H1 (cell line): ENCODE results near the gene PLEKHG2. TPM values are rescaled to one million over a fixed set of nuclear protein-coding genes. Genes with fewer than 3 reads are reported as not detected.

Source experiments
- CTCF ChIA-PET: fragments of 300-600 bp; sonication (Branson Sonifier 250); formaldehyde crosslinking; loops from one replicate; lab custom pipeline; 2021; ENCODE audit not compliant: partially characterized antibody; lab: Charles Lee
- POLR2A ChIA-PET: fragments of 300-600 bp; sonication (Branson Sonifier 250); formaldehyde crosslinking; loops from one replicate; lab custom pipeline; 2021; ENCODE audit warnings: inconsistent platforms; ENCODE audit not compliant: partially characterized antibody; lab: Charles Lee
- DNase-seq, 2 experiments: peaks; one replicate each; pipeline versions ENCODE4 v3.0.0 to v3.0.0-alpha.2; 2010 to 2022; ENCODE audit warnings: low spot score in 2 of 2, low read depth in 1 of 2, mixed read lengths in 1 of 2
- FAIRE-seq: peaks from 2 replicates; lab custom pipeline; 2011; peaks lifted over from hg19 to GRCh38; lab: Jason Lieb, UNC
- H2AFZ ChIP-seq: 2 replicates; pipeline ENCODE4 v1.8.1; 2012; ENCODE audit warnings: low read length, inconsistent platforms
- H2AK5ac ChIP-seq: 2 replicates; pipeline ENCODE4 v1.6.1; 2013; ENCODE audit warnings: low read depth, low read length
- H2BK120ac ChIP-seq: replicated peaks from 2 replicates; pipeline ENCODE3; 2013; ENCODE audit warnings: low read depth, low read length, inconsistent platforms
- H2BK12ac ChIP-seq: 2 replicates; pipeline ENCODE4 v1.6.1; 2013; ENCODE audit warnings: low read depth, low read length
- H2BK15ac ChIP-seq: 2 replicates; pipeline ENCODE4 v1.6.1; 2013; ENCODE audit warnings: low read length
- H2BK20ac ChIP-seq: 2 replicates; pipeline ENCODE4 v1.6.1; 2013; ENCODE audit warnings: low read length
- H2BK5ac ChIP-seq: 2 replicates; pipeline ENCODE4 v1.6.1; 2013; ENCODE audit warnings: low read depth, low read length
- H3K14ac ChIP-seq: 2 replicates; pipeline ENCODE4 v1.6.1; 2013; ENCODE audit warnings: inconsistent platforms; ENCODE audit not compliant: insufficient read length
- H3K18ac ChIP-seq: 2 replicates; pipeline ENCODE4 v1.6.1; 2013; ENCODE audit warnings: low read length; ENCODE audit errors: extremely low read depth
- H3K23ac ChIP-seq: 2 replicates; pipeline ENCODE4 v1.6.1; 2013; ENCODE audit warnings: inconsistent platforms; ENCODE audit not compliant: insufficient read length
- H3K23me2 ChIP-seq: 2 replicates; pipeline ENCODE4 v1.6.1; 2013; ENCODE audit warnings: low read depth, low read length
- H3K27ac ChIP-seq: 2 replicates; pipeline ENCODE4 v1.6.1; 2011; ENCODE audit warnings: low read depth, low read length, inconsistent platforms
- H3K27me3 ChIP-seq, 4 experiments: replicated peaks in 1 of 4; 1 replicate in 1 of 4; 2 replicates in 3 of 4; pipeline versions ENCODE4 v1.6.1 to v1.8.1; 2011 to 2013; ENCODE audit warnings: low read length in 3 of 4, mild to moderate bottlenecking in 3 of 4, inconsistent platforms in 2 of 4, mixed read lengths in 2 of 4, moderate library complexity in 1 of 4; ENCODE audit not compliant: control insufficient read depth in 3 of 4, insufficient read depth in 3 of 4; ENCODE audit errors: extremely low read depth in 1 of 4
- H3K36me3 ChIP-seq, 4 experiments: 2 replicates each; pipeline versions ENCODE4 v1.6.1 to v1.8.1; 2011 to 2013; ENCODE audit warnings: mild to moderate bottlenecking in 4 of 4, low read length in 3 of 4, moderate library complexity in 2 of 4, control low read depth in 1 of 4, inconsistent platforms in 1 of 4; ENCODE audit not compliant: insufficient read depth in 4 of 4, control insufficient read depth in 2 of 4
- H3K4ac ChIP-seq: replicated peaks from 2 replicates; pipeline ENCODE3; 2013; ENCODE audit warnings: low read length, low read depth, mixed read lengths, inconsistent platforms; ENCODE audit not compliant: insufficient read length
- H3K4me1 ChIP-seq, 4 experiments: replicated peaks in 1 of 4; 1 replicate in 1 of 4; 2 replicates in 3 of 4; pipeline versions ENCODE4 v1.6.1 to v1.8.1; 2011 to 2013; ENCODE audit warnings: low read length in 3 of 4, inconsistent platforms in 2 of 4, mixed read lengths in 1 of 4; ENCODE audit not compliant: insufficient read depth in 4 of 4, control insufficient read depth in 3 of 4
- H3K4me2 ChIP-seq, 2 experiments: 2 replicates each; pipeline versions ENCODE4 v1.6.1 to v1.8.1; 2011 to 2013; ENCODE audit warnings: low read depth in 2 of 2, low read length in 2 of 2, control low read depth in 1 of 2, inconsistent platforms in 1 of 2, mild to moderate bottlenecking in 1 of 2; ENCODE audit not compliant: insufficient read depth in 1 of 2
- H3K4me3 ChIP-seq, 4 experiments: fragments of 200-600, 300-600 bp in 1 of 4; sonication (generic), shearing (Covaris generic), sonication (Bioruptor Twin) in 1 of 4; 2 replicates each; pipeline versions ENCODE4 v1.5.1 to v1.8.1; 2011 to 2016; ENCODE audit warnings: low read length in 4 of 4, low read depth in 3 of 4, control low read depth in 2 of 4, inconsistent platforms in 2 of 4, mild to moderate bottlenecking in 2 of 4, mixed read lengths in 1 of 4, moderate library complexity in 1 of 4; ENCODE audit not compliant: insufficient read depth in 2 of 4; ENCODE audit errors: extremely low read depth in 1 of 4
- H3K56ac ChIP-seq: replicated peaks from 2 replicates; pipeline ENCODE3; 2013; ENCODE audit warnings: low read depth, mild to moderate bottlenecking, mixed read lengths, low read length, inconsistent platforms; ENCODE audit not compliant: insufficient read length
- H3K79me1 ChIP-seq: 2 replicates; pipeline ENCODE4 v1.6.1; 2013; ENCODE audit warnings: low read depth, low read length, control low read depth
- H3K79me2 ChIP-seq, 2 experiments: 2 replicates each; pipeline versions ENCODE4 v1.6.1 to v1.8.1; 2012 to 2013; ENCODE audit warnings: low read length in 2 of 2, mild to moderate bottlenecking in 2 of 2, inconsistent platforms in 1 of 2; ENCODE audit not compliant: insufficient read depth in 2 of 2, control insufficient read depth in 1 of 2
- H3K9ac ChIP-seq, 4 experiments: replicated peaks in 1 of 4; 1 replicate in 1 of 4; 2 replicates in 3 of 4; pipeline versions ENCODE4 v1.6.1 to v1.8.1; 2011 to 2013; ENCODE audit warnings: low read depth in 3 of 4, low read length in 3 of 4, control low read depth in 2 of 4, mild to moderate bottlenecking in 2 of 4, moderate library complexity in 2 of 4, inconsistent platforms in 1 of 4; ENCODE audit errors: extremely low read depth in 1 of 4
- H3K9me3 ChIP-seq, 2 experiments: 2 replicates each; pipeline versions ENCODE4 v1.6.1 to v1.8.1; 2012 to 2013; ENCODE audit warnings: mild to moderate bottlenecking in 2 of 2, moderate library complexity in 2 of 2, control low read depth in 1 of 2, inconsistent platforms in 1 of 2, low read depth in 1 of 2, low read length in 1 of 2, mixed read lengths in 1 of 2; ENCODE audit not compliant: insufficient read depth in 2 of 2
- H4K20me1 ChIP-seq, 2 experiments: replicated peaks in 1 of 2; 2 replicates each; pipeline versions ENCODE3 to v1.8.1; 2011 to 2013; ENCODE audit warnings: inconsistent platforms in 2 of 2, low read length in 2 of 2, mild to moderate bottlenecking in 1 of 2; ENCODE audit not compliant: insufficient read depth in 2 of 2, control insufficient read depth in 1 of 2
- H4K5ac ChIP-seq: 2 replicates; pipeline ENCODE4 v1.6.1; 2013; ENCODE audit warnings: low read length, low read depth, mixed read lengths, inconsistent platforms; ENCODE audit not compliant: insufficient read length
- H4K8ac ChIP-seq: 2 replicates; pipeline ENCODE4 v1.8.0; 2013; ENCODE audit warnings: mild to moderate bottlenecking, moderate library complexity, low read length, inconsistent platforms; ENCODE audit not compliant: insufficient read depth; ENCODE audit errors: extremely low read depth
- H4K91ac ChIP-seq: replicated peaks from 2 replicates; pipeline ENCODE3; 2013; ENCODE audit warnings: low read length, mixed read lengths, inconsistent platforms; ENCODE audit not compliant: insufficient read length
- ASH2L ChIP-seq: fragments of 200-600, 300-600 bp; sonication (generic); IDR thresholded peaks from one replicate; pipeline ENCODE4 v1.7.1; 2017; ENCODE audit warnings: low read length
- CREB1 ChIP-seq: IDR thresholded peaks from 2 replicates; pipeline ENCODE4 v1.6.1; 2012; ENCODE audit warnings: inconsistent platforms
- HDAC2 ChIP-seq, 2 experiments: fragments of 300-600 bp in 1 of 2; sonication (generic) in 1 of 2; IDR thresholded peaks; 2 replicates each; pipeline ENCODE4 v1.6.1; 2011 to 2012; ENCODE audit warnings: low read depth in 2 of 2, low read length in 2 of 2, mild to moderate bottlenecking in 2 of 2, moderate library complexity in 2 of 2, borderline replicate concordance in 1 of 2, inconsistent platforms in 1 of 2
- KDM5A ChIP-seq: fragments of 200-600 bp; IDR thresholded peaks from 2 replicates; pipeline ENCODE4 v1.7.1; 2012; ENCODE audit warnings: mild to moderate bottlenecking, low read length, inconsistent platforms, mixed read lengths
- RBBP5 ChIP-seq: IDR thresholded peaks from 2 replicates; pipeline ENCODE4 v1.7.1; 2012; ENCODE audit warnings: low read depth, mild to moderate bottlenecking, inconsistent platforms, low read length, moderate library complexity, borderline replicate concordance
- SIN3A ChIP-seq, 2 experiments: IDR thresholded peaks in 1 of 2; conservative IDR thresholded peaks in 1 of 2; 2 replicates each; pipeline ENCODE4 v1.6.1; 2011 to 2012; ENCODE audit warnings: low read length in 2 of 2, improper control_type of control experiment in 1 of 2, low read depth in 1 of 2, mild to moderate bottlenecking in 1 of 2
- SIX5 ChIP-seq: IDR thresholded peaks from 2 replicates; pipeline ENCODE4 v1.6.1; 2011; ENCODE audit warnings: mild to moderate bottlenecking, low read depth, low read length
- SP1 ChIP-seq: IDR thresholded peaks from 2 replicates; pipeline ENCODE4 v1.6.1; 2011; ENCODE audit warnings: low read depth, low read length
- YY1 ChIP-seq: IDR thresholded peaks from 2 replicates; pipeline ENCODE4 v1.6.1; 2011; ENCODE audit warnings: low read depth, mild to moderate bottlenecking, low read length
- WGBS, 2 experiments: shearing (Covaris generic) in 1 of 2; methylation state at CpG; one replicate each; pipeline versions ENCODE4 v1.1.6 to v1.1.7; 2013 to 2015; ENCODE audit warnings: low lambda C conversion rate in 2 of 2, mixed read lengths in 2 of 2, inconsistent platforms in 1 of 2, low coverage in 1 of 2, missing lambda C conversion rate in 1 of 2; ENCODE audit not compliant: insufficient replicate concordance in 2 of 2, insufficient coverage in 1 of 2, insufficient read length in 1 of 2; ENCODE audit errors: extremely low coverage in 1 of 2, missing lambda C conversion rate in 1 of 2; 5-methylcytosine and 5-hydroxymethylcytosine counted together
- polyA plus RNA-seq, 7 experiments: library from polyadenylated mRNA; depleted of rRNA in 3 of 7; stranded (reverse) in 5 of 7; unstranded in 2 of 7; fragments of >200 nt in 5 of 7; fragments of 200-250 nt in 2 of 7; gene quantifications; 1 replicate in 5 of 7; 2 replicates in 1 of 7; 4 replicates in 1 of 7; pipeline versions ENCODE4 v1.2.1 to v1.2.3, GENCODE V29; 2011 to 2013; ENCODE audit warnings: missing spikeins in 2 of 7, mixed read lengths in 2 of 7
- total RNA-seq: library from RNA; stranded (reverse); fragmentation: NEBNext Ultra II Directional; extraction: Animal tissue kit (Norgen Biotek cat#: 25700); gene quantifications from 2 replicates; pipeline ENCODE4 v1.2.1, GENCODE V29; 2021

PLEKHG2 gene
- total and polyA plus RNA-seq, 2 of the 8 experiments (the other 6 are each of a cell fraction or from before 2014, with no cell fraction given), result 16.9 to 65.7 TPM

DNA sequence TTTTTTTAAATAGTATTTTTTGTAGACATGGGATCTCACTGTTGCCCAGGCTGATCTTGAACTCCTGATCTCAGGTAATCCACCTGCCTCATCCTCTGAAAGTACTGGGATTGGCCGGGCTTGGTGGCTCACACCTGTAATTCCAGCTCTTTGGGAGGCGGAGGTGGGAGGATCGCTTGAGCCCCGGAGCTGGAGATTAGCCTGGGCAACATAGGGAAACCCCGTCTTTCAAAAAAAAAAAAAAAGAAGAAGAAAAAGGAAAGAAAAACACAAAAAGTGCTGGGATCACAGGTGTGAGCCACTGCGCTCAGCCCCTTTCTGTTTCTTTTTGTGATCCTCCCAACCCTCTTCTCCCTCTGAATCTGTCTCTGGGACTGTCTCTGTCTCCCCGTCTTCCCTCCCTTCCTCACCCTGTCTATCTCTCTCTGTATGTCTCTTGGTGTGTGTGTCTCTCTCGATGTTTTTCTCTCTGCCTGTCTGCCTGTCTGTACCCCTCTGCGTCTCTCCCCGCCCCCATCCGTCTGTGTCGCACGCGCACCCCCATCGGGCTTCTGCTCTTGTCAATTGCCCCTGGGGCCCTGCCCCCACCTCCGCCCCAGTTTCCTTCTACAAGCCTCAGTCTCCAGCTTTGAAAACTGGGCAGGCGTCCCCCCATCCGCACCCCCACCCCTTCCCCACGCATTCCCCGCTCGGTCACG is 6.4 kb upstream of the PLEKHG2 start:
- Histone ChIP-seq H3K14ac (no peak overlapping the region), H3K27ac (peak overlapping the region; percentile 27; the same call in 1 of the 2 replicates), H3K27me3 (no peaks in the 10 kb centered on the region), H2BK15ac (peak overlapping the region; percentile 75; the same call in 1 of the 2 replicates), H3K36me3 (peaks cover 0 to 5% (median 0%) of the 10 kb centered on the region in 4 experiments; a peak in 1 of 8 replicates), H3K56ac (no peak overlapping the region), H3K23me2 (peaks cover 25% of the 10 kb centered on the region; the same call in 1 of the 2 replicates), H3K18ac (peak overlapping the region; percentile 48; the same call in 1 of the 2 replicates), H2BK5ac (peak overlapping the region; percentile 83; the same call in 1 of the 2 replicates), H4K20me1 (peaks cover 0 to 5% of the 10 kb centered on the region in 2 experiments), H3K9me3 (no peaks in the 10 kb centered on the region), H3K79me2 (peaks cover 0 to 20% of the 10 kb centered on the region in 2 experiments; a peak in 1 of 4 replicates), H3K9ac (peak overlapping the region in 1 of 4 experiments; percentile 12; a peak in 2 of 7 replicates), H3K4me3 (peak overlapping the region; percentile 44 to 84 (median 54)), H4K8ac (no peak overlapping the region), H3K23ac (no peak overlapping the region), H4K5ac (no peak overlapping the region), H2AFZ (no peak overlapping the region), H3K4ac (no peak overlapping the region), H2BK120ac (no peak overlapping the region), H3K4me2 (peak overlapping the region; percentile 73 to 84), H4K91ac (no peak overlapping the region), H2AK5ac (no peak overlapping the region), H3K4me1 (peaks cover 6 to 48% (median 28%) of the 10 kb centered on the region in 4 experiments), H2BK20ac (no peak overlapping the region), H2BK12ac (peak overlapping the region; percentile 97), H3K79me1 (no peaks in the 10 kb centered on the region)
- 25% methylated on average over 11 of the region's 22 CpGs; no CpG with 5 or more reads in 1 of the 2 experiments for WGBS, 2 experiments
- FAIRE-seq (no peak), DNase-seq (peak in 1 of 2 experiments; percentile 83)
- TF ChIP-seq SIN3A (conservative IDR thresholded peaks at IDR 0.05 in 1 of 2, IDR thresholded peaks at IDR 0.05 in 1 of 2; ENCODE audit: low read depth in 1 of 2, low read length in 2 of 2) (0 out of 4 replicates have a peak, but pooled peaks of 1 of the 2 experiments have one; percentile 71), YY1 (no peak), SP1 (0 out of 2 replicates have a peak, but pooled peaks have one; percentile 7), CREB1 (no peak), SIX5 (no peak), HDAC2 (IDR thresholded peaks at IDR 0.05; ENCODE audit: borderline replicate concordance in 1 of 2, low read depth in 2 of 2, low read length in 2 of 2) (0 out of 4 replicates have a peak, but pooled peaks of 1 of the 2 experiments have one; percentile 22), RBBP5 (no peak), ASH2L (peak; percentile 51), KDM5A (no peak)
- POLR2A ChIA-PET, result interaction anchor here (1.1 to 14.3 kb wide), 4 partner anchors 13 to 41 kb away, joined by 4 to 234 read pairs (median 104); partner anchors contain the start of genes MED29, PAF1 and RPS16
- CTCF ChIA-PET, result interaction anchor here (0.6 to 3.9 kb wide), 2 partner anchors 9 to 93 kb away, joined by 3 to 38 read pairs; no protein-coding TSS in a partner anchor
